Endothelial cell of umbilical vein (primary cell): ENCODE measurements around the gene CKLF. TPM values are rescaled to one million over a fixed set of nuclear protein-coding genes. Genes with fewer than 3 reads are reported as not detected.

Experiments used
- BruUV-seq: library from RNA; stranded (reverse); fragments of 400-500 nt; replicated peaks from 2 replicates; lab custom pipeline; 2021; lab: Mats Ljungman, UMichigan
- CTCF ChIA-PET: fragments of 300-600, 350-600 bp; sonication (Branson Sonifier 250); formaldehyde crosslinking; loops from one replicate; lab custom pipeline; 2021; ENCODE audit warnings: antibody characterized with exemption, inconsistent platforms; lab: Charles Lee
- POLR2A ChIA-PET: fragments of 300-600, 350-600 bp; sonication (Branson Sonifier 250); formaldehyde crosslinking; loops from one replicate; lab custom pipeline; 2021; ENCODE audit warnings: antibody characterized with exemption, inconsistent platforms; lab: Charles Lee
- DNase-seq: peaks from one replicate; pipeline ENCODE4 v3.0.0-alpha.2; 2011; ENCODE audit warnings: low read depth, low spot score
- FAIRE-seq: peaks from 2 replicates; lab custom pipeline; 2011; peaks lifted over from hg19 to GRCh38; lab: Jason Lieb, UNC
- H2AFZ ChIP-seq: 2 replicates; pipeline ENCODE4 v1.6.0; 2012; ENCODE audit warnings: low read depth, low read length, control low read depth, inconsistent platforms
- H3K27ac ChIP-seq: 2 replicates; pipeline ENCODE4 v1.5.1; 2011; ENCODE audit warnings: low read depth, mild to moderate bottlenecking, control low read depth, low read length, moderate library complexity; ENCODE audit not compliant: insufficient read depth
- H3K27me3 ChIP-seq, 2 experiments: 2 replicates each; pipeline versions ENCODE4 v1.6.0 to v1.6.1; 2011; ENCODE audit warnings: low read length in 2 of 2, mixed read lengths in 1 of 2; ENCODE audit not compliant: control insufficient read depth in 2 of 2, insufficient read depth in 2 of 2
- H3K36me3 ChIP-seq, 2 experiments: 2 replicates in 1 of 2; 3 replicates in 1 of 2; pipeline ENCODE4 v1.5.1; 2011; ENCODE audit warnings: low read length in 2 of 2, mild to moderate bottlenecking in 1 of 2, moderate library complexity in 1 of 2; ENCODE audit not compliant: control insufficient read depth in 2 of 2, insufficient read depth in 2 of 2; ENCODE audit errors: extremely low read depth in 1 of 2
- H3K4me1 ChIP-seq: 3 replicates; pipeline ENCODE4 v1.5.1; 2011; ENCODE audit warnings: mild to moderate bottlenecking, low read length; ENCODE audit not compliant: control insufficient read depth, insufficient read depth; ENCODE audit errors: extremely low read depth
- H3K4me2 ChIP-seq: 2 replicates; pipeline ENCODE4 v1.6.1; 2011; ENCODE audit warnings: low read length, control low read depth, mixed read lengths; ENCODE audit not compliant: insufficient read depth
- H3K4me3 ChIP-seq, 3 experiments: fragments of 200-600 bp in 1 of 3; sonication (generic), shearing (Covaris generic) in 1 of 3; replicated peaks in 1 of 3; 2 replicates each; pipeline ENCODE4 v1.5.1; 2011 to 2016; ENCODE audit warnings: control low read depth in 3 of 3, low read length in 3 of 3, mild to moderate bottlenecking in 2 of 3, inconsistent platforms in 1 of 3, low read depth in 1 of 3, moderate library complexity in 1 of 3; ENCODE audit not compliant: insufficient read depth in 1 of 3
- H3K79me2 ChIP-seq: 2 replicates; pipeline ENCODE4 v1.6.0; 2012; ENCODE audit warnings: low read length, inconsistent platforms; ENCODE audit not compliant: control insufficient read depth, insufficient read depth
- H3K9ac ChIP-seq: replicated peaks from 2 replicates; pipeline ENCODE3; 2011; ENCODE audit warnings: low read length, control low read depth; ENCODE audit not compliant: insufficient read depth; ENCODE audit errors: extremely low read depth
- H3K9me1 ChIP-seq: replicated peaks from 3 replicates; pipeline ENCODE4 v1.6.0; 2011; ENCODE audit warnings: mild to moderate bottlenecking, low read length; ENCODE audit not compliant: control insufficient read depth, insufficient read depth; ENCODE audit errors: extremely low read depth
- H3K9me3 ChIP-seq: replicated peaks from 2 replicates; pipeline ENCODE4 v1.5.1; 2012; ENCODE audit warnings: low read length, inconsistent platforms; ENCODE audit not compliant: control insufficient read depth, insufficient read depth
- H4K20me1 ChIP-seq: replicated peaks from 2 replicates; pipeline ENCODE3; 2011; ENCODE audit warnings: mild to moderate bottlenecking, low read length; ENCODE audit not compliant: control insufficient read depth, insufficient read depth; ENCODE audit errors: extremely low read depth
- CTCF ChIP-seq, 2 donors: IDR thresholded peaks; 1 replicate in 1 of 2; 2 replicates in 1 of 2; pipeline ENCODE4 v1.5.1; 2011; ENCODE audit warnings: low read length in 2 of 2, mild to moderate bottlenecking in 2 of 2, moderate library complexity in 2 of 2, control low read depth in 1 of 2, inconsistent platforms in 1 of 2, low read depth in 1 of 2; ENCODE audit not compliant: insufficient read depth in 1 of 2; ENCODE audit errors: extremely low read depth in 1 of 2
- EZH2 ChIP-seq: IDR thresholded peaks from 2 replicates; pipeline ENCODE4 v1.6.1; 2012; ENCODE audit warnings: borderline replicate concordance, low read depth, mild to moderate bottlenecking, moderate library complexity, low read length, inconsistent platforms; ENCODE audit not compliant: severe bottlenecking
- JUN ChIP-seq: IDR thresholded peaks from 2 replicates; pipeline ENCODE4 v1.6.1; 2011; ENCODE audit warnings: borderline replicate concordance, low read depth; ENCODE audit not compliant: insufficient read length, insufficient read depth
- MAX ChIP-seq: IDR thresholded peaks from 2 replicates; pipeline ENCODE4 v1.6.1; 2011; ENCODE audit not compliant: insufficient read depth, insufficient read length
- MYC ChIP-seq: IDR thresholded peaks from one replicate; pipeline ENCODE4 v1.6.1; 2011; ENCODE audit warnings: mild to moderate bottlenecking, low read depth, low read length
- POLR2A ChIP-seq: IDR thresholded peaks from 2 replicates; pipeline ENCODE4 v1.6.1; 2012; ENCODE audit warnings: low read depth, mild to moderate bottlenecking, control low read depth, low read length
- POLR2AphosphoS5 ChIP-seq: IDR thresholded peaks from 2 replicates; pipeline ENCODE4 v1.6.1; 2012; ENCODE audit warnings: low read depth, mild to moderate bottlenecking, control low read depth, low read length, moderate library complexity; ENCODE audit not compliant: insufficient read depth
- dilution Hi-C: fragments of 300-500 bp; cut with MboI; formaldehyde crosslinking; loops from one replicate; pipeline ENCODE4 v1.15.0; 2019; ENCODE audit warnings: low sequenced_read_pairs; ENCODE audit not compliant: extremely low pct_ligation_motif_present
- intact Hi-C: fragments of 100-400 bp; cut with micrococcal nuclease; formaldehyde crosslinking; loops from one replicate; pipeline ENCODE4 v1.10.0; 2022
- polyA plus RNA-seq, 4 experiments: library from polyadenylated mRNA; depleted of rRNA in 3 of 4; stranded (reverse) in 3 of 4; unstranded in 1 of 4; fragments of >200 nt; gene quantifications; 2 replicates each; pipeline versions ENCODE4 v1.2.1 to v1.2.3, GENCODE V29; 2011 to 2012; ENCODE audit warnings: missing spikeins in 1 of 4
- total RNA-seq: library from RNA; stranded (reverse); gene quantifications from 2 replicates; pipeline ENCODE4 v1.2.3, GENCODE V29; 2021

The CKLF gene
- total and polyA plus RNA-seq, 2 donors (not counting 3 experiments of a cell fraction or from before 2014, with no cell fraction given), result 80.0 to 209 TPM

GRCh38 chr16:66596986-66597848 is 44.8 kb downstream of the CKLF start:
- Histone ChIP-seq H3K9me1 (no peaks in the 10 kb centered on the region), H4K20me1 (no peaks in the 10 kb centered on the region), H3K4me2 (no peak overlapping the region), H3K36me3 (no peaks in the 10 kb centered on the region), H3K4me1 (no peaks in the 10 kb centered on the region), H3K9ac (no peak overlapping the region), H2AFZ (no peak overlapping the region), H3K9me3 (no peaks in the 10 kb centered on the region), H3K27me3 (peaks cover 0 to 13% of the 10 kb centered on the region in 2 experiments), H3K79me2 (no peaks in the 10 kb centered on the region), H3K4me3 (no peak overlapping the region), H3K27ac (no peak overlapping the region)
- no TSS peak for BruUV-seq
- intact Hi-C loops, result no loop called here
- no peak for DNase-seq
- ChIA-PET CTCF (interaction anchor here (0.7 to 4.2 kb wide), 4 partner anchors 8 to 233 kb away, joined by 3 to 26 read pairs (median 4); partner anchors contain the start of gene NAE1), POLR2A (interaction anchor here (0.6 kb wide), 1 partner anchor 274 kb away, joined by 3 read pairs; no protein-coding TSS in a partner anchor)
- no peak for FAIRE-seq
- no peak for TF ChIP-seq CTCF (IDR thresholded peaks at IDR 0.05; ENCODE audit: extremely low read depth in 1 of 2, insufficient read depth in 1 of 2, low read depth in 1 of 2, low read length in 2 of 2)
- TF ChIP-seq MAX, result no peak
- no peak for TF ChIP-seq POLR2A
- TF ChIP-seq POLR2AphosphoS5, result no peak
- TF ChIP-seq EZH2, result no peak
- no peak for TF ChIP-seq MYC
- TF ChIP-seq JUN, result no peak
- dilution Hi-C loops, result no loop called here
